ENCODE results near the gene CAMKK1.

DNA sequence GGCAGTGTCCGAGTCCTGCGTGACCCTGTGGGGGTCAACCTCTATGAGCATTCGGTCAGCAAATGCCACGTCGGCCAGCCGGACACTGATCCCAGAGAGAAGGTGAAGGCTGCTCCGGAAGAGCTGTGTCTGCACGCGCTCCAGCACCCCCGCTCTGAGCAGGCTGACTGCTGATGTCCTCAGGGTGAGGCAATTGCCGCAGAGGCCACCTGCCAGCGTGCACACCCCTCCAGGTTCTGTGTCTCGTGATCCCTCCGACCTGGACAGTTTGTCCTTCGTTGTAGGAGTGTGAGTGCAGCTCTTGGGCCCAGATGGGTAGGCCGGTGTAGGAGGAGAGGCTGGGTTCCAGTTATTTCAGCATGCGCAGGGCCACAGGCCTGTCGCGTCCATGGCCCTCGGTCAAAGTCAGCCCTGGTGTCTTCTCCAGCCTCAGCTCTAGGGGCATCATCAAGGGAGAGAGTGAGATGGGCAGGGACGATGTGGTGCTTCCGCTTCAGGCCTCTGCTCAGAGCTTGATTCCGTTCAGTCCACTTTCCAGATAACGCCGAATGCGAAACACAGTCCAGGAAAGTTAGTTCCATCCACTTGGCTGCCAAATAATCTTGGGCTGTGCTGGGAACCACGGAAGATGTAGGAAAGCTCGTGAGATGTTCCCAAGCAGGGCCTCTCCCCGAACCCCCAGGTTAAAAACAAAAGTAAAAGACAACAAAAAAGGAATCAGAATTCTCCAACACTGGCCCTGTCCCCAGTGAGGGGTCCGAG lies 31.7 kb downstream of the CAMKK1 start:
- TF ChIP-seq CTCF (IDR thresholded peaks at IDR 0.05): no peak
- no peak for TF ChIP-seq POLR2A (IDR thresholded peaks at IDR 0.05)
